ENCODE results near the gene ZNF536.

- TF ChIP-seq CTCF (IDR thresholded peaks at IDR 0.05; ENCODE audit: low read length) (no peak), EZH2phosphoT487 (IDR thresholded peaks at IDR 0.05; ENCODE audit: low read length) (no peak), EZH2 (optimal IDR thresholded peaks at IDR 0.05; ENCODE audit: low read depth, low read length) (no peak)
These were observed 186.6 kb downstream of the ZNF536 start for GRCh38 chr19:30558793-30559192.
